Gastroesophageal sphincter (tissue), 4 donors: ENCODE data around the gene SEC24D. TPM values are rescaled to one million over a fixed set of nuclear protein-coding genes. Genes with fewer than 3 reads are reported as not detected.

Experiments
- ATAC-seq: fragments of 150-250 bp; one replicate; pipeline ENCODE4 v1.9.1; 2016; ENCODE audit warnings: mild to moderate bottlenecking, moderate library complexity
- H3K27ac ChIP-seq, 4 donors: fragments of 200-600 bp; sonication (generic) in 3 of 4; 1 replicate in 3 of 4; 2 replicates in 1 of 4; pipeline ENCODE4 v1.5.1; 2016 to 2019
- H3K27me3 ChIP-seq: fragments of 200-600 bp; sonication (generic); one replicate; pipeline ENCODE4 v1.5.1; 2019
- H3K36me3 ChIP-seq, 2 donors: fragments of 200-600 bp; sonication (generic); one replicate each; pipeline ENCODE4 v1.5.1; 2019; ENCODE audit warnings: control low read depth in 1 of 2
- H3K4me1 ChIP-seq, 3 donors: fragments of 200-600 bp; sonication (generic); 1 replicate in 2 of 3; 2 replicates in 1 of 3; pipeline ENCODE4 v1.5.1; 2016 to 2019; ENCODE audit warnings: control low read depth in 2 of 3
- H3K4me3 ChIP-seq, 2 donors: fragments of 200-600 bp; sonication (generic); one replicate each; pipeline ENCODE4 v1.5.1; 2019; ENCODE audit warnings: mild to moderate bottlenecking in 1 of 2, moderate library complexity in 1 of 2
- H3K9me3 ChIP-seq, 3 donors: fragments of 200-600 bp; sonication (generic); one replicate each; pipeline ENCODE4 v1.5.1; 2017 to 2019; ENCODE audit warnings: control low read depth in 2 of 3
- EP300 ChIP-seq: sonication (generic); formaldehyde crosslinking; IDR thresholded peaks from one replicate; pipeline ENCODE4 v1.6.1; 2017; ENCODE audit warnings: antibody characterized with exemption, mild to moderate bottlenecking
- POLR2A ChIP-seq, 2 donors: fragments of 450-650 bp; IDR thresholded peaks; one replicate each; pipeline ENCODE4 v1.6.1; 2017; ENCODE audit warnings: antibody characterized with exemption in 2 of 2, mild to moderate bottlenecking in 2 of 2, moderate library complexity in 1 of 2
- POLR2AphosphoS5 ChIP-seq: sonication (generic); formaldehyde crosslinking; IDR thresholded peaks from one replicate; pipeline ENCODE4 v1.6.1; 2017; ENCODE audit warnings: antibody characterized with exemption
- WGBS, 2 donors: methylation state at CpG; one replicate each; pipeline ENCODE4 v1.1.5; 2018; ENCODE audit warnings: low coverage in 1 of 2; 5-methylcytosine and 5-hydroxymethylcytosine counted together
- total RNA-seq, 4 donors: library from RNA; depleted of rRNA; stranded (reverse); fragments of >200 nt; gene quantifications; one replicate each; pipeline ENCODE4 v1.1.0, GENCODE V29; 2016
- TF ChIP-seq, protein P1 (sequence below), 4 experiments: fragments of 200-600 bp in 2 of 4; fragments of 450-650 bp in 2 of 4; sonication (generic) in 1 of 4; IDR thresholded peaks; one replicate each; pipeline ENCODE4 v1.5.1; 2017 to 2019; ENCODE audit warnings: antibody characterized with exemption in 4 of 4, mild to moderate bottlenecking in 2 of 4, moderate library complexity in 2 of 4

The SEC24D gene
- total RNA-seq, 4 donors from 2014 or later: 29.3 to 40.9 (median 33.2) TPM

DNA sequence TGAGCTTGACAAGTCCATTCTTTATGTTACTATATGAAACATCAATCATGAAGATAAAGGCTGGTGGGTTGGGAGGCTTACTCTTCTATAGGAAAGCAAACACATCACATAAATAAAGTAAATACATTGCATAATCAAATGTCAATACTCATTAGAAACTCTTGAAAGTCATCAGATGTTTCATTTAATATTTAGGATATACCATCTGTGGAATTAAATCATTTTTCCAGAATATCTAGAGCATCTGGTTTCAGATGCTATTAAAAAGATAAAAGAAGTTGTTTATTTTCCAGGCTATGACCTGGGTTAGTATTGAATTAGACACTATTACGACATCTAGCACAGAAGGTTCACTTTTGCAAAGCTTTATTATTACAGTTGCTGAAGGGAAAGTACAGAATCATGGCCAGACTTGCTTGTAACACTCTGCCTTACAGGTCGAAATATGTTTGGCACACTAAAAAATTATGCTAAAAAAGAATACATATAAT is 78.1 kb downstream of the SEC24D start:
- H3K27ac ChIP-seq: peak overlapping the region; percentile 83 to 96 (median 84)
- WGBS, 2 donors: 6 to 22% methylated on average over 2 of the region's 2 CpGs
- peaks cover 57 to 100% (median 65%) of the 10 kb centered on the region in 3 donors for H3K4me1 ChIP-seq
- peak; percentile 85 for ATAC-seq
- H3K27me3 ChIP-seq: no peaks in the 10 kb centered on the region
- H3K4me3 ChIP-seq: no peak overlapping the region
- H3K9me3 ChIP-seq: no peaks in the 10 kb centered on the region
- H3K36me3 ChIP-seq: no peaks in the 10 kb centered on the region
- TF ChIP-seq POLR2A (IDR thresholded peaks at IDR 0.05): no peak
- peak; percentile 73 for TF ChIP-seq POLR2AphosphoS5

DNA sequence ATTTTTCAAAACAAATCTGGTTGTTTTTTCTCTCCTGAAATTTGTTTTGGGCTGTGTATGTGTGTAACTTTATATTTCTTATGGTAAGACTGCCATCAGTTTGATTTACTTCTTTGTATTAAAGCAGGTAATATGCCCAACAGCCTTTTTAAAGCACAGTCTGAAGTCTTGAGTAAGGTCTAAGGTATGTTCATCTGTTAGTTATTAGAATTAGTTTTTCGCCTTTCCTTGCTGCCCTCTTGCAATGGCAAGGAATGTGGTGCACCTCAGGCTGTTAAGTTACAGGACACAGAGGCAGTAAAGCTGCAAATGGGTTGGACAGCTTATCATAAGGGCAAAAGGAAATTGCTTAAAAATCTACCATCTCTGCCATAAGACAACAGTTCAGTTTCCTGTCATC is 79.0 kb downstream of the SEC24D start:
- 57 to 100% methylated on average over 1 of the region's 1 CpG for WGBS, 2 donors
- no peak for ATAC-seq
- Histone ChIP-seq H3K4me3 (no peak overlapping the region), H3K4me1 (peaks cover 49 to 98% (median 61%) of the 10 kb centered on the region in 3 donors), H3K27ac (peak overlapping the region; percentile 83 to 96 (median 84)), H3K36me3 (peaks cover 0 to under 1% of the 10 kb centered on the region in 2 donors), H3K27me3 (no peaks in the 10 kb centered on the region), H3K9me3 (no peaks in the 10 kb centered on the region)
- TF ChIP-seq POLR2A (IDR thresholded peaks at IDR 0.05): no peak
- TF ChIP-seq POLR2AphosphoS5: no peak
- TF ChIP-seq, protein P1, sequence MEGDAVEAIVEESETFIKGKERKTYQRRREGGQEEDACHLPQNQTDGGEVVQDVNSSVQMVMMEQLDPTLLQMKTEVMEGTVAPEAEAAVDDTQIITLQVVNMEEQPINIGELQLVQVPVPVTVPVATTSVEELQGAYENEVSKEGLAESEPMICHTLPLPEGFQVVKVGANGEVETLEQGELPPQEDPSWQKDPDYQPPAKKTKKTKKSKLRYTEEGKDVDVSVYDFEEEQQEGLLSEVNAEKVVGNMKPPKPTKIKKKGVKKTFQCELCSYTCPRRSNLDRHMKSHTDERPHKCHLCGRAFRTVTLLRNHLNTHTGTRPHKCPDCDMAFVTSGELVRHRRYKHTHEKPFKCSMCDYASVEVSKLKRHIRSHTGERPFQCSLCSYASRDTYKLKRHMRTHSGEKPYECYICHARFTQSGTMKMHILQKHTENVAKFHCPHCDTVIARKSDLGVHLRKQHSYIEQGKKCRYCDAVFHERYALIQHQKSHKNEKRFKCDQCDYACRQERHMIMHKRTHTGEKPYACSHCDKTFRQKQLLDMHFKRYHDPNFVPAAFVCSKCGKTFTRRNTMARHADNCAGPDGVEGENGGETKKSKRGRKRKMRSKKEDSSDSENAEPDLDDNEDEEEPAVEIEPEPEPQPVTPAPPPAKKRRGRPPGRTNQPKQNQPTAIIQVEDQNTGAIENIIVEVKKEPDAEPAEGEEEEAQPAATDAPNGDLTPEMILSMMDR (IDR thresholded peaks at IDR 0.05): no peak
- TF ChIP-seq EP300: no peak

DNA sequence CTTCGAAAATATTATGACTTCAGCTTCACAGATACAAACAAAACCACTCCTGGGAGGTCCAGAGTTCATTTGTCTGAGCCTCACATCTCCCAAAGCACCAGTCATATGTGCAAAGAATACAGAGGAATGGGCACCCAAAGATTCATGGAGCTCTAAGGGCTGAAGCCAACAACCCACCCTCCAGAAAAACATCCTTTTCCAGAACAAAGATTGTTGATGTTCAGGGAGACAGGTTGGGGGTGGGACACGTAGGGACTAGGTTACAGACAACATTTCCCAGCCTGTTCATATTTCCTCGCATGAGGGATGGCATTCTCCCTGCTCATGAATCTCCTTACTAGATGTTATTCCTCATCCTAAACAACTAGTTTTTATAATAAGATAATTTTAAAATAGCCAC is 79.5 kb downstream of the SEC24D start:
- Histone ChIP-seq H3K4me1 (peaks cover 50 to 98% (median 56%) of the 10 kb centered on the region in 3 donors), H3K27me3 (no peaks in the 10 kb centered on the region), H3K9me3 (no peaks in the 10 kb centered on the region), H3K36me3 (peaks cover 0 to 6% of the 10 kb centered on the region in 2 donors), H3K4me3 (no peak overlapping the region), H3K27ac (peak overlapping the region; percentile 83 to 96 (median 84))
- TF ChIP-seq POLR2A (IDR thresholded peaks at IDR 0.05): no peak
- TF ChIP-seq POLR2AphosphoS5: no peak
- TF ChIP-seq, protein P1 (IDR thresholded peaks at IDR 0.05): no peak
- ATAC-seq: no peak
- WGBS, 2 donors: 28 to 43% methylated on average over 3 of the region's 3 CpGs

DNA sequence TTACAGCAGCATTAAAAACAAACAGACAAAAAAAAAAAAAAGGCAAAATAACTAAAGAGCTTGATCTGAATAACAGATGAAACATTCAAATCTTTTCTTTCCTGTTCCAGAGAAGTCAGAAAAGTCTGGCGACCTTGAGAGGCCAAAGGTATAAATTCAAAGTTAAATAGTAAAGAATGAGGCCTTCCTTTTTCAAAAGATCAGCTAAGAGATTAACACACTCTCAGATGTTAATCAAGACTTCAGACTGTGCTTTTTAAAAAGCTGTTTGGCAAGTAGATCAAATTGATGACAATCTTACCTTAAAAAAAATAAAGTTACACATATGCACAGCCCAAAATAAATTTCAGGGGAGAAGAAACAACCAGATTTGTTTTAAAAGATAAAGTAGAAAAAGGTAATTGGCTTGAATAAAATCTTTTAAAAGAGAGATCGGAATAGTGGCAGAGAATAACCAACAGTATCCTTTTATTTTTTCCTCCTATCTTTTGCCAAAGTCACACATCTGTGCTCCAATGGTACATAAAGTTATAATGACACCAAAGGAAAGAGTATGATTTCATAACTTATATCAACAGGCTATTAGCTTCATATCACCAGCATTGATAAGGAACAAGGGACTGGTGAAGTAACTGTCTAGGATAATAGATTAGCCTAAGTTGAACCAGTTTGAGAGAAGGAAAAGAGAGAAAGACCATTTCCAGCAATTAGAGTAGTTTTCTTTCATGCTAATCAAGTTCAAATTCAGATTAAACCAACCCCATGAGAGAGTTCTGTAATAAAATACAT is 80.3 kb downstream of the SEC24D start:
- no peak for TF ChIP-seq EP300
- H3K4me1 ChIP-seq: peaks cover 50 to 97% (median 53%) of the 10 kb centered on the region in 3 donors
- no peak for ATAC-seq
- H3K27ac ChIP-seq: peak overlapping the region; percentile 83 to 96 (median 84)
- WGBS, 2 donors: 73 to 76% methylated on average over 2 of the region's 2 CpGs
- peaks cover 0 to 9% of the 10 kb centered on the region in 2 donors for H3K36me3 ChIP-seq
- no peaks in the 10 kb centered on the region for H3K27me3 ChIP-seq
- no peaks in the 10 kb centered on the region for H3K9me3 ChIP-seq
- H3K4me3 ChIP-seq: no peak overlapping the region

DNA sequence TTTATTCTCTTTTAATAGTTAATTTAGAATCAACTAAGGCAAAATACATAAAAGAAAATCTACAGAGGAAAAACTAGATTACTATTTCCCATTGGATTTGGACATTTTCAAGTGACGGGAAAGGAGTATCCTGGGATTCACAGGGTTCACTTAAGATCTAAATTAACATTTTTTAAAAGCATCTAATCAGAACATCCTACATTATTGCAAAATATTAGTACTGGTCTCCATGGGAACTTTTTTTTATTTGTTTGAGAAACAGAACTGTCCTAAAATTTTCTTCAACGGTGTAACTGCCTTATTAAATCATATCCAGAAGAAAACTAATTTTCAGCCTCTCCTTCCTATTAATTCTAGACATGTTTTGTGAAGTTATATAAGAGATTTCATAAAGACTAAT is 81.0 kb downstream of the SEC24D start:
- ATAC-seq: no peak
- H3K27me3 ChIP-seq: no peaks in the 10 kb centered on the region
- H3K4me1 ChIP-seq: peaks cover 47 to 97% (median 49%) of the 10 kb centered on the region in 3 donors
- peak overlapping the region; percentile 79 to 96 (median 84) for H3K27ac ChIP-seq
- H3K4me3 ChIP-seq: no peak overlapping the region
- TF ChIP-seq EP300: no peak
- peak; percentile 10 for TF ChIP-seq POLR2AphosphoS5
- WGBS, 2 donors: 27 to 66% methylated on average over 2 of the region's 2 CpGs
- no peaks in the 10 kb centered on the region for H3K9me3 ChIP-seq
- peaks cover 0 to 9% of the 10 kb centered on the region in 2 donors for H3K36me3 ChIP-seq

DNA sequence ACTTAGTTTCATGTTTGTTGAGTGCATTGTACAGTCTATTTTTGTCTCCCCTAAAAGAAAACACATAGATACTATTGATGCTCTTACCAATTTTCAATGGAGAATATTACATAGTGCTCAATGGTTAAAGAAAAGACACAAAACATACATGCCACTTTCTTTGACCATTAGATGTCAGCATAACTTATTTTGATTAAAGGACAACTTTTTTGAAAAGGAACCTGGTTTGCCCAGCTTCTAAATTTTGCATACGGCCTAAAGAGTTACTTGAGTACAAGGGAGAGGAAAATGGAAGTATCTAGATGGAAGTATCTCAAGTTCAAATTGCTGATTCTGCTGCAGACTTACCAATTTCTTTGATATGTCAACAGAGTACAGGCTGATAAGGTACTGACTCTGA is 82.2 kb downstream of the SEC24D start:
- Histone ChIP-seq H3K4me1 (peaks cover 42 to 96% (median 43%) of the 10 kb centered on the region in 3 donors), H3K36me3 (peaks cover 0 to 9% of the 10 kb centered on the region in 2 donors), H3K4me3 (no peak overlapping the region), H3K9me3 (no peaks in the 10 kb centered on the region), H3K27ac (peak overlapping the region; percentile 79 to 96 (median 84)), H3K27me3 (no peaks in the 10 kb centered on the region)
- TF ChIP-seq, protein P1 (IDR thresholded peaks at IDR 0.05): no peak
- TF ChIP-seq POLR2A (IDR thresholded peaks at IDR 0.05) (no peak), POLR2AphosphoS5 (no peak), EP300 (no peak)
- no peak for ATAC-seq
- WGBS, 2 donors: 41 to 58% methylated on average over 1 of the region's 1 CpG
